ENCODE data around the gene WFDC10A.
"Not testable (repeated sequence)": the region's sequence is repeated elsewhere in the genome, so short reads cannot be mapped to it uniquely, and the experiment has no call there.

Gene WFDC10A

DNA sequence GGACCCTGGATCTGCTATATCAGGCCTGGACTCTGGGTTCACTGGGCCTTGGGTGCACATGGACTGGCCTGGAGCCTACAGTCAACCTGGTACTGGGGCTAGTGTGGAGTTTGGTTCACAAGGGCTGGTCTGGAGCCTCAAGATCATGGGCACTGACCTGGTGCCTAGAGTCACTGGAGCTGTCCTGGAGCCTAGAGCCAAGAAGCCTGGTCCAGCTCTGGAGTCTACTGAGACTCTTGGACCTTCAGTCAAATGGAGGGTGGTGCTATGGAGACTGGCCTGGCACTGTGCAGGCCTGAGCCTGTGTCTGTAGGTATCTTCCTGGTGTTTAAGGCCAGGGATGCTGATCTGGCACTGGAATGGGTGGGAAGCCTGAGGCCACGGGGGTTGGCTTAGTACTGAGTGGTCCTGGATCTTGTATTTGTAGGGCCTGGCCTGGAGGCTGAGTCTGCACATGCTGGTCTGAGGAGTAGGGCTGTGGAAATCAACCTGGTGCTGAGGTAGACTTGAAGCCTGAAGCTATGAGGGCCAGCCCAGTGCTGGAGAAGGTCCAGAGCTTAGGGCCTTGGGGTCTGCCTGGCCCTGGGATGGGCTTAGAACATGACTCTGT is 18.0 kb downstream of the WFDC10A start:
- no peak for DNase-seq (ENCODE audit: low read depth in 2 of 2)

DNA sequence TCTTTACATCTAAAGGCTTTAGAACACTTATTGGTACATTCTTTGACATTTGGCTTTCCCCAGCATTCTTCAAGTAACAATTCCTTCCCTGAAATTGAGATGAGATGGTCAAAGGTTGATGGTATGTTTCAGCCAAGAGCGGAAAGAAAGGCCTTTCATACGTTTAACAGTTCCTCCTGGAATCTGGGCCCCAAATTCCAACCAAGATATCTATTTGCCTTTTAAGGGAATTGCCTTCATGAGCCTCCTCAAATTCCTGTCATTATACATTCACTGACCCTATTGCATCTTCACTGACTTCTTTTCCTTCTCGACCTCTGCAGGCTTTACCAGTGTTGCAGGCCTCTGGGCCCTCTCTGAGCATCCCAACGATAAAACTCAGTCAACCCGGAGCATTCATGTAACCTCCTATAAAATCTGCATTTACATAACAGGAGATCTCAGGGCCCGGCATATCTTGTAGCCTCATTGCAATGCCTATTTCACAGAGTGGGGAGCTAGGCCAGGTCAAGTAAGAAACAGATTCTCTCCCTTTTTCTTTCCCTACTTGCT is 19.8 kb downstream of the WFDC10A start:
- no peak for DNase-seq (ENCODE audit: low read depth in 2 of 2)

DNA sequence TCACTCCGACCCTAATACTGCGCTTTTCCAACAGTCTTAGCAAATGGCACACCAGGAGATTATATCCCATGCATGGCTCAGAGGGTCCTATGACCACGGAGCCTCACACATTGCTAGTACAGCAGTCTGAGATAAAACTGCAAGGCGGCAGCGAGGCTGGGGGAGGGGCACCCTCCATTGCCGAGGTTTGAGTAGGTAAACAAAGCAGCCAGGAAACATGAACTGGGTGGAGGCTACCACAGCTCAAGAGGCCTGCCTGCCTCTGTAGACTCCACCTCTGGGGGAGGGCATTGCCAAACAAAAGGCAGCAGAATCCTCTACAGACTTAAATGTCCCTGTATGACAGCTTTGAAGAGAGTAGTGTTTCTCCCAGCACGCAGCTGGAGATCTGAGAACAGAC is 22.2 kb downstream of the WFDC10A start:
- not testable (repeated sequence) for DNase-seq (ENCODE audit: low read depth in 2 of 2)

DNA sequence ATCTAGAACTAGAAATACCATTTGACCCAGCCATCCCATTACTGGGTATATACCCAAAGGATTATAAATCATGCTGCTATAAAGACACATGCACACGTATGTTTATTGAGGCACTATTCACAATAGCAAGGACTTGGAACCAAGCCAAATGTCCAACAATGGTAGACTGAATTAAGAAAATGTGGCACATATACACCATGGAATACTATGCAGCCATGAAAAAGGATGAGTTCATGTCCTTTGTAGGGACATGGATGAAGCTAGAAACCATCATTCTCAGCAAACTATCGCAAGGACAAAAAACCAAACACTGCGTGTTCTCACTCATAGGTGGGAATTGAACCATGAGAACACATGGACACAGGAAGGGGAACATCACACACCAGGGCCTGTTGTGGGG is 27.5 kb downstream of the WFDC10A start:
- DNase-seq (ENCODE audit: low read depth in 2 of 2): not testable (repeated sequence)

DNA sequence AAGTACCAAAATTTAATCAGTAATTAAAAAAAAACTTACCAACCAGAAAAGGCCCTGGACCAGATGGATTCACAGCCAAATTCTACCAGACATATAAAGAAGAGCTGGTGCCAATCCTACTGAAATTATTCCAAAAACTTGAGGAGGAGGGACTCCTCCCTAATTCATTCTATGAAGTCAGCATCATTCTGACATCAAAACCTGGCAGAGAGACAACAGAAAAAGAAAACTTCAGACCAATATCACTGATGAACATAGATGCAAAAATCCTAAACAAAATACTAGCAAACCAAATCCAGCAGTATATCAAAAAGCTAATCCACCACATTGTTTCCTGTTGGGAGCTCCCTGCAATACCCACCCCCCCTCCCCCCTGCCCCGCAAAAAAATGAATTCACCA is 40.6 kb downstream of the WFDC10A start, which contains the start of gene WFDC11:
Gene WFDC11, minus strand, starts transcription at position 101 of the 400 bp plus-strand sequence. CDS start 19,639 bp downstream, outside the sequence.
- DNase-seq (ENCODE audit: low read depth in 2 of 2): no peak

DNA sequence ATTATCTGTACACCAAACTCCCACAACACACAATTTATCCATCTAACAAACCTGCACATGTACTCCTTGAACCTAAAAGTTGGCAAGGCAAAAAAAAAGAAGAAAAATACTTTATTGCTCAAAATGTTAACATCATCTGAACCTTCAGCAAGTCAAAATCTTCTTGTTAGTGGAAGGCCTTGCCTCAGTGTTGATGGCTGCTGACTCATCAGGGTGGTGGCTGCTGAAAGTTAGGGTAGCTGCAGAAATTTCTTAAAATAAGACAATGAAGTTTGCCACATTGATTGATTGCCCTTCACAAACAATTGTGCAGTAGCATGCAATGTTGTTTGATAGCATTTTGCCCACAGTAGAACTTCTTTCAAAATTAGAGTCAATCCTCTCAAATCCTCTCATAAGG is 43.2 kb downstream of the WFDC10A start:
- no peak for DNase-seq (ENCODE audit: low read depth in 2 of 2)

DNA sequence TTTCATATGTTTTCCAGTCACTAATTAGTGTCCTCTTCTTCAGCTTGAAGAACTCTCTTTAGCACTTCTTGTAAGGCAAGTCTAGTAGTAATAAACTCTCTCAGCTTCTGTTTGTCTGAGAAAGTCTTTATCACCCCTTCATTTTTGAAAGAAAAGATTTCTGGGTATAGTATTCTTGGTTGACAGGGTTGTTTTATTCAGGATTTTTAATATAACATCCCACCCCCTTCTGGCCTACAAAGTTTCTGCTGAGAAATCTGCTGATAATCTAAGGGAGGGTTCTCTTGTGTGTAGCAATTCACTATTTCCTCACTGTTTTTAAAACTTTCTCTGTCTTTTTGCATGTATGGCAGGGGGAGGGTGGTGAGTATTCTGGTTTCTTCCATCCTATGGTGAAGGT is 50.1 kb downstream of the WFDC10A start:
- DNase-seq (ENCODE audit: low read depth in 2 of 2): no peak
